G401 (cell line): ENCODE results near the gene RINT1. TPM values are rescaled to one million over a fixed set of nuclear protein-coding genes. Genes with fewer than 3 reads are reported as not detected.
"Not testable (repeated sequence)": the region's sequence is repeated elsewhere in the genome, so short reads cannot be mapped to it uniquely, and the experiment has no call there.

ENCODE experiments used
- DNase-seq: peaks from one replicate; pipeline ENCODE4 v3.0.0-alpha.2; 2015; ENCODE audit warnings: low spot score
- in situ Hi-C: cut with HindIII; loops from 2 replicates; pipeline ENCODE4 v1.10.0; 2016; ENCODE audit warnings: low sequenced_read_pairs, mixed read lengths
- total RNA-seq: library from RNA; depleted of rRNA; stranded (reverse); fragments of >200 nt; shearing (Covaris generic); gene quantifications from 2 replicates; pipeline ENCODE4 v1.2.3, GENCODE V29; 2014

RINT1 gene
- total RNA-seq, 1 experiment from 2014 or later, result 8.5 TPM

DNA sequence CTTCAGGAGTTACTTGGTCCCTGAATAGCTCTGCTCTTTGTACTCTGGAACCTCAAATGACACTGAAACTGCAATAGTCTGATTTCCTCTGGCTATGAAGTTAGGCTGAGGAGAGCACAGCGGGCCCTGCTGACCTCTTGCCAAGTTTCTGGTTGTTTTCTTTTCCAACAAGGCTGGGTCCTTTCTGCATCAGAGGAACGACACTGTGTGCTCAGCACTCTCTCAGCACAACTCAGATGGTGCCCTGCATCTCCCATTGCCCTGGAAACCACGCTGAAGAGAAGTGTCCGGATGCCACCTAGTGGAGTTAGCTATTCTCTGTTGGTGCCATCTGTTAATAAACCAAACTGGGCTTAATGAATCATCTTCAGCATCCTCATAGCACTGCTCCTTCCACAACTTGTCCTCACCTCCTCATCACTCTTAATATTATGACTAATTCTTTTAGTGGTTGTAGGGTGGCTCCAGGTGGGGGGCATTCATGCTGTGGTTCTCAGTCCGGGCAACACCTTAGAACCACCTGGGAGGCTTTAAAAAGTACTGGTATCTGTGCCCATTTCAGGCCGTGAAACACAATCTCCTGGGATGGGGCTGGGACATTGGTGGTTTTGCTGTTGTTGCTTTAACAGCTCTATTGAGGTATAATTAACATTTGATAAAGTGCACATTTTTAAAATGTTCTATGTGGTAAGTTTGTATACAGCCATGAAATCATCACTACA, 57.5 kb downstream of the RINT1 start:
- DNase-seq, result peak; percentile 96
- in situ Hi-C loops, result no loop called here

DNA sequence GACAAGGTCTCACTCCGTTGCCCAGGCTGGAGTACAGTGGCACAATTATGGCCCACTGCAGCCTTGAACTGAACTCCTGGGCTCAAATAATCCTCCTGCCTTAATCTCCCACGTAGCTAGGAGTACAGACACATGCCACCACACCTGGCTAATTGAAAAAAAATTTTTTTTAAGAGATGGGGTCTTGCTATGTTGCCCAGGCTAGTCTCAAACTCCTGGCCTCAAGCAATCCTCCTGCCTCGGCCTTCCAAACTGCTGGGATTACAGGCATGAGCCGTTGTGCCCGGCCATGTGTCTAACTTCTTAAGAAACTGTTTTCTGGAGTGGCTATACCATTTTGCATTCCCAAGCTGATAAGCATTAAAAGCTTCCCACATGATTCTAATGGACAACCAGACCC, 58.8 kb downstream of the RINT1 start:
- DNase-seq, result no peak
- in situ Hi-C loops, result no loop called here

DNA sequence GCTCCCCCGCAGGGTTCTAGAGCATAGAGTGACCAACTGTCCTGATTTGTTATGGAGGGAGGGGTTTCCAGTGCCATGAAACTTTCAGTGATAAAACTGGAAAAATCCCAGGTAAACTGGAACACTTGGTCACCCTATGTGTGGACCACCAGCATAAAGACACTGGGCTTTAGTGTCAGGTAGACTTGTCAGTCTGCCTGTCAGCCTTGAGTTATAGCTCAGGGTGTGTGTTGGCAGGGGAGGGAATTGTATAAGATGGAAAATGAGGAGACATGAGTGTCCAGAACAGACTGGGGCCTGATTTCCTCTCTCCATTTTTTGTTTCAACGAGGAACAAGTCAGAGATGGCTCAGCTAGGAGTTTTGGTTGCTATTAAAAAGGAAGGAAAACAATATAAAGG, 59.5 kb downstream of the RINT1 start:
- in situ Hi-C loops, result no loop called here
- DNase-seq, result no peak

DNA sequence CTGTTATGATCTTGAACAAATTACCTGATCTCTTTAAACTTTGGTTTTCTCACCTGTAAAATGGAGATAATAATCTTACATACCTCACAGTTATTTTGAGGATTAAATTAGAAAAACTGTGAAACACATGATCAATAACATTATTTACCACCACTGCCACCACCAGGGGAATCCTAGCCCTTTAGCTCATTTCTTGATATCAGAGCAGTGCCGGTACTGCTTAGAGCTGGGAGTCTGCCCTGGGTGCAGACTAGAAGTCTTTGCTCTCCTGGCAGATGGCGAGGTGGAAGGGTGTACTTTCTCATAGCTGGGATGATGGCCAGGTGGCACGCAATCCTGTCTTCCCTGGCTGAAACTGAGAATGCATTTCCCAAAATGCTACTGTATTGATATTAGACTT, 62.0 kb downstream of the RINT1 start:
- in situ Hi-C loops, result no loop called here
- DNase-seq, result peak; percentile 97

DNA sequence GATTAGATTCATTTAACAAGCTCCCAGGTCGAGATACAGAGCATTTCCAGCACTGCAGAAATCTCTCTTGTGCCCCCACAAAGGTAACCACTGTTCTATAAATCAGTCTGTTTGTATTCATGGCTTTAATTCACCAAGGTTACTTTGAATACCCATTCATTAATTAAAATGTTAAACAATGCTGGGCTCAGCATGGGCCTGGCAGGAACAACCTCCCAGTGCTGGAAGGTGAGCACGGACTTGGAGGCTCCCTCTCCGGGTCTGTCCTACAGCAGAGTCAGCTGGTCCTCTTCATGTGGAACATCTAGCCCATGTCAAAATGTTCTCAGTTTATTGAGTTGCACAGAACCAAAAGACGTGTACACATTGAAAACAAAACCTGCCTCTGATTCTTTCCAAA, 64.9 kb downstream of the RINT1 start:
- DNase-seq, result no peak
- in situ Hi-C loops, result no loop called here

DNA sequence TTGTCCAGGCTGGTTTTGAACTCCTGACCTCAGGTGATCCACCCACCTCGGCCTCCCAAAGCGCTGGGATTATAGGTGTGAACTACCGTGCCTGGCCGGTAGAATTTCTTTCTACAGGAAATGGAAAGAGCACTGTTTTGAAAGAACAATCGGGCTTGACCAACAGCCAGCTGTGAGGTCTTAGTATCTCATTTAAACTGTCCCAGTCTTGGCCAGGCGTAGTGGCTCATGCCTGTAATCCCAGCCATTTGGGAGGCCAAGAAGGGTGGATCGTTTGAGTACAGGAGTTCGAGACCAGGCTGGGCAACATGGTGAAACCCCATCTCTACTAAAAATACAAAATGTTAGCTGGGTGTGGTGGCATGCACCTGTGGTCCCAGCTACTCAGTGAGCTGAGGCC, 67.1 kb downstream of the RINT1 start:
- in situ Hi-C loops, DNase-seq: not testable (repeated sequence)

DNA sequence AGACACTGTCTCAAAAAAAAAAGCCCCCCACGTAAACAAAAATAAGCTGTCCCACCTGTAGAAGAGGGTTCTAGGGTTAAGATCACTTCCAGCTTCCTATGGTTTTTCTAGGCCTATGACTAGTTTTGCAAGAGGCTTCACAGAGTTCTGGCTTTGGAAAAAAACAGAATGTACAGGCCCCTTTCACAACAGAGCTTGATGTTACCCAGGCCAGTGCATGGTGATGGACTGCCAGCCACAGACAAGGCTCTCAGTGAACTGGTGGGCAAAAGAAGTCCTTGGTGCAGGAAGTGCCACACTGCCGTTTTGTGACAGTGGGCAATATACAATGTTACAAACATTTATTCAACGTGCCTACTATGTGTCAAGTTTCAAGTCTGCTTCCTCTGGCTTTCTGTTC, 67.5 kb downstream of the RINT1 start:
- in situ Hi-C loops, result no loop called here

DNA sequence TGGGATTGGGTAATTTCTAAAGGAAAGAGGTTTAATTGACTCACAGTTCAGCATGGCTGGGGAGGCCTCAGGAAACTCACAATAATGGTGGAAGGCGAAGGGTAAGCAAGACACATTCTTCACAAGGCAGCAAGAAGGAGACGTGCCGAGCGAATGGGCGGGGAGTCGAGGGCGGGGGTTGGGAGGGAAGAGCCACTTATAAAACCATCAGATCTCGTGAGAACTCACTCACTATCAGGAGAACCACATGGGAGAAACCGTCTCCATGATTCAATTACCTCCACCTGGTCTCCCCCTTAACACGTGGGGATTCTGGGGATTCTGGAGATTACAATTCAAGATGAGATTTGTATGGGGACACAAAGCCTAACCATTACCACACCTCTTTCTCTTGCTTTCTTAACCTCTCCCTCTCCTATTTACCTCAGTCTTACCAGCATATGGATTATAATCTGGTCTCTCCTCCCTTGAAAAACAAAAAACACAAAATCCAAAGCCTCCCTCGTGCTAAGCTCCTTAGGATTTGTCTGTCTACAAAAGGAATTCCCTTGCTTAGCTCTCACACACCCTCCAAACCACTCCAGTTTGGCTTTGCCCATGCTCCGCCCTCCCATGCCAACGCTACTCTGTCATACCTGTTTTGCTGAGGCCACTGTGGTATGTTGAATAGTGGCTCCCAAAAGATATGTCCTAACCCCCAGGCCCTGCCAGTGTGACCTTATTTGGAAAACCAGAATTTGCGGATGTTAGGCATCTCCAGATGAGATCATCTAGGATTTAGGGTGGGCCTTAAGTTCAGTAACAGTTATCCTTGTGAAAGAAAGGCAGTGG, 68.9 kb downstream of the RINT1 start:
- no peak for DNase-seq

More for the DNA sequence above, 67.5 kb downstream of the RINT1 start:
- DNase-seq, result no peak

DNA sequence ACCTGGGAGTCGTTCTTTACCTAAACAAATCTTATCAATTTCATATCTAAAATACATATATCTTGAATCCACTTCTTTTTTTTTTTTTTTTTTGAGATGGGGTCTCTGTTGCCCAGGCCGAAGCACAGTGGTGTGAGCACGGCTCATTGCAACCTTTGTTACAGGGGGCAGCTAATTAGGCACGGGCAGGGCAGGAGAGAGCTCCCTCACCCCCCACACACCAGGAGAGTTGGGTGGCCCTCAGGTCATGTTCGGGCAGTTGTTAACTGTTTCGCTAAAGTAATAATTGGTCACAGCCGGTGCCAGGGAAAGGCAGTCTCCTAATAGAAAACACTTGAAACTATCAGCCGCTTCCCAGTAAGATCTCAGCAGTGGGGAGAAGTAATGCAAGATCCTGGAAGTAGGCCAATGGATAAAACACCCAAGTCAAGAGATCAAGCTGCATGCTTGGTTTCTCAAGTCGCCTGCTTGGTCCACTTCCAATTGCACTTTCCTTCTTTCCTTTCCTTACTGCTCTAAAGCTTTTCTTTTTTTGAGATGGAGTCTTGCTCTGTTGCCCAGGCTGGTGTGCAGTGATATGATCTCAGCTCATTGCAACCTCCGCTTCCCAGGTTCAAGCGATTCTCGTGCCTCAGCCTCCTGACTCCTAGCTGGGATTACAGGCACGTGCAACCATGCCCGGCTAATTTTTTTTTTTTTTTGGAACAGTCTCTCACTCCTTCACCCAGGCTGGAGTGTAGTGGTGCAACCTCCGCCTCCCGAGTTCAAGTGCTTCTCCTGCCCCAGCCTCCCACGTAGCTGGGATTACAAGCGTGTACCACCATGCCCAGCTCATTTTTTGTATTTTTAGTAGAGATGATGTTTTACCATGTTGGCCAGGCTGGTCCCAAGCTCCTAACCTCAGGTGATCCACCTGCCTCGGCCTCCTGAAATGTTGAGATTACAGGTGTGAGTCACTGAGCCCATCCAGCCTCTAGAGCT, 70.6 kb downstream of the RINT1 start:
- DNase-seq, result no peak
- in situ Hi-C loops, result no loop called here

More for the DNA sequence above, 68.9 kb downstream of the RINT1 start:
- in situ Hi-C loops, result no loop called here

DNA sequence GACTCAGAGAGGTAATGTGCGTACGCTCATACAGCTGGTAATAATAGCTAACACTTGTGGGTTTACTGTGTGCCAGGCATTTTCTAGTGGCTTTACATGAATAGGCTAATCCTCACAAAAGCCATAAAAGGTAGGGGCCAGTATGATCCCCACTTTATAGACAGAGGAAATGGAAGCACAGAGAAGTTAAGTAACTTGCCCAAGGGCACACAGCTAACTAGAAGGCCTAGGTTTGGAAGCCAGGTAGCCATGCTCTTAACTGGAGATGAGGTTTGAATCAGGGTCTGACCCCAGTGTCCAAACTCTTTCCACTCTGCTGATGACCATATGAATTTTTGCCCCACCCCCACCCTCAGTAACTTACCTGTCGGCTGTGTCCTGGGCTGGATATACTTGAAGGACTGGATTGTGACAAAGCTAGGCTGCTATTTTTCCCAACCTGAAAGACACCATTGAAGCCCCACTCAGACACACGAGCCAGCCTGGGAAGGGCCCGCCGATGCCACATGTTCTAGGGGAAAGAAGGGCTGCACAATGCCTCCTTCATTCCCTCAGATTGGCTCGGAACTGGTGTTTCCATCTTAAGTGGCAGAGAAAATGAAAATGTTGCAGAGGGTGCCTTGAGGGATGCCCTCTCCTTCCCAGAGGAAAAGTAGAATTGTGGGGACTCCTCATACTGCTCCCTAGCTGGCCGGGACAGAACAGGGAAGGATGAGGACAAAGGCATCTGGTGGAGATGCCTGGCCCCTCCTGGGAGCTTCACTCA, 78.3 kb downstream of the RINT1 start:
- DNase-seq, result no peak
- in situ Hi-C loops, result no loop called here

DNA sequence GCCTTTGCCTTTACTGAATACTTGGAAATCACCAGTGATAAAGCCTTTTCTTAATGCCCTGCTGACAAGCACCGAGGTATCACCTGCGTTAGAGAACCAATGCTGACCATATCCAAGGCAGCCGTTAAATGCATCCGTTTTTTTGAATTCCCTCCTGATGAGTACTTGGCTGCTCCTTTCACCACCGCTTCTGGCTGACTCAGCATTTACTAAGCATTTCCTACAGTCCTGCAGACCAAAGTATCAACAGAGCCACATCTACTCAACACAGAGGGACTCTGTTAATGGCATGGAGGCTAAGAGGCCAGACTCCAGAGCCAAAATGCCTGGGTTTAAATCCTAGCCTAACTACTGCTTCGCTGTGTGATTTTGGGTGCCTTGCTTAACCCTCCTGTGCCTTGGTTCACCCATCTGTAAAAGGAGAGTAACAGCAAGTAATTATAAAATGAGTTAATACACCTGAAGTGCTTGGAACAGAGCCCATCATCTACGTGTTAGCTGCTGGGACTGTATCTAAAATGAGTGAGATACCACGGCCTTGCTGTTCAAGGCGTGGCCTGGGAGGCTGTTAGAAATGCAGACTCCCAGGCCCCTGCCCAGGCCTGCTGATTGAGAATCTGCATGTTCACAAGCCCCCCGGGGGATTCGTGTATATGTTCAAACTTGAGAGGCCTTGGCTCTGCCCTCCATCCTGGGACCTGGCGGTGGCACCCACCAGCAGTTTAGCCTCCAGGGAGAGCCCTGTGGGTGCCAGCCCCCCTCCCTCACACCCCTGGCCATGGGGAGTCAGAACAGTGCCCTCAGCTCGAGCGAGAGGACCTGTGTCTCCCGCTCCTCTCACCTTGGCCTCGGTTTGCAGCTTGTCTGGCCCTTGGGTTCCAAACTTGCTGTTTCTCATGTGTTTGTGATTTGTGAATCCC, 80.1 kb downstream of the RINT1 start:
- DNase-seq, result no peak
- in situ Hi-C loops, result no loop called here

DNA sequence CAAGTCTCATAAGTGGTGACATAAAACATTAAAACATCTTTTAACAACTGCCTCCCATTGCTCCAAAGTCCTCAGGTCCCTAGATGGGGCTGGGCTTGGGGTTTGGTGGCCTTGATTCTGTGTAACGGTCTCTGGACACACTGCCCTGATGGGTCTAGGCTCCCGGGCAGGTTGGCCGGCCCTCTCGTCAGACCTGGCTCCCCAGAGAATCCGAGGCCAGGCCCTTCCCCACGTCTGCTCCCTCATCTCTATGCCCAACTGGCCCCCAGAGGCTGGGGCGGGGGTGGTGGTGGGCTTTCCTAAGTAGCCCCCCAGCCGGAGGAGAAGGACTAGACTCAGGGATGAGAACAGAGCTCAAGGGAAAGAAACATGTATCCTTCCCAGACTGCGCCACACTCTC, 80.8 kb downstream of the RINT1 start:
- in situ Hi-C loops, result no loop called here
- no peak for DNase-seq

DNA sequence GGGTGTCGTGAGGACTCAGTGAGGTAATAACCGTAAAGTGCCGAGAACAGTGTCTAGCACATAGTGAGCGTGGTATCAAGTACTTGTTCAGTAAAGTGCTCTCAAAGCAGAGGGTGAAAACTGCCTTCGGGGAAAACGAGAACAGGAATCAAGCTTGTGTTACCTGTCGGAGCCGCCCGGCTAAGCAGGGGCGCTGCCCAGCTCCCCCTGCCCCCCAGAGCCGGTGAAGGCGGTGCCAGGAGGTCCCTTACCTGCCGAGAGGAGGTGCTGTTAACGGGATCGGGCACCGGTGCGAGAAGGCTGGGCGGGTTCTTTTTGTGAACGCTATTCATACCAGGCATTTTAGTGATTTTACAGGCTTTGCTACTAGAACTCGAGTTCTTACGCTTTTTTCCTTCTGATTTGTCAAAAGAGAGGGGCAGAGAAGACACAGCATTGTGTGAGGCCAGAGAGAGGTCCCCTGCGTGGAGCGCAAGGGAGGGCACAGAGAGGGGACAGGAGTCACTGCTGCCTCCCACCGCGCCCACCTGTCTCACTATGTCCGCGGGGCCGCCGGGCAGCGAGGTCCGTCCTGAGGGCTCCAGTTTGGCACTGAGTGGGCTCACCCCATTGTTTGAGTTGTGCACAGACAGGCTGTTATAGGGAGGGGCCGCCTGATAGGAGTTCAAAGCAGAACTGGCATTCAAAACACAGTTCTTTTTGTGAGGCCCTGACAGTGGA, 81.8 kb downstream of the RINT1 start:
- DNase-seq, result no peak
- in situ Hi-C loops, result no loop called here

DNA sequence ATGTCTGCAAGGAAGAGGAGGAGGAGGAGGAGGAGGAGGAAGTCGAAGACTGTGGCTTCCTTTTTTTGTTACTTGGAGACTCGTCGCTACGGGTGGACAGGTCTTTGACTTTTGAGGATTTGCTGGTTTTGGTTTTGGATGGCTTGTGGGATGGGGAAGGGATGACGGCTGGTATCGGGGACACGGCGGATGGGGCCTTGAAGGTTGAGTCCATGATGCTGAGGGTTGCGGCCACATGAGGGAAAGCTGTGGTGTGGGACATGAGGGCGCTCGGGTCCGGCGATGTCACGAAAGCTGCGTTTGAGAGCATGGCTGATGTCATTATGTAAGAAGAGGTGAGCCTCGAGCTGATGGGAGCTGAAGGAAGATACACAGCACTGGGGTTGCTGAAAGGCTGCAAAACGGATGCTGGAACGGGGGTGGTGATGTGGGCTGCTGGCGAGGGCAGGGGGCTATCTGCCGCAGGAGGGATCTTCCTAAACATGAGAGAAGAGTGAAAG, 82.4 kb downstream of the RINT1 start:
- in situ Hi-C loops, result no loop called here
- no peak for DNase-seq
